GM23338 (cell line): ENCODE results near the gene ROR1. TPM values are rescaled to one million over a fixed set of nuclear protein-coding genes. Genes with fewer than 3 reads are reported as not detected.

Experiments used
- ATAC-seq: fragments of 200-7000 bp; cut with Tn5 transposase; 3 replicates; pipeline ENCODE4 v1.9.1; 2020
- DNase-seq: peaks from one replicate; pipeline ENCODE4 v3.0.0-alpha.2; 2015; ENCODE audit warnings: low spot score
- H2AFZ ChIP-seq: fragments of 200-600 bp; sonication (generic); 2 replicates; pipeline ENCODE4 v1.8.0; 2016; ENCODE audit warnings: antibody characterized with exemption, mild to moderate bottlenecking, moderate library complexity
- H3F3A ChIP-seq: fragments of 200-600 bp; sonication (generic); replicated peaks from 2 replicates; pipeline ENCODE4 v1.8.0; 2017; ENCODE audit warnings: antibody characterized with exemption, mixed run types, low read depth
- H3K27ac ChIP-seq: fragments of 200-600 bp; sonication (generic); 2 replicates; pipeline ENCODE4 v1.6.1; 2016; ENCODE audit warnings: low read depth
- H3K27me3 ChIP-seq: fragments of 200-600 bp; sonication (generic); 2 replicates; pipeline ENCODE4 v1.8.0; 2016; ENCODE audit warnings: mild to moderate bottlenecking, mixed run types, moderate library complexity; ENCODE audit not compliant: insufficient read depth
- H3K36me3 ChIP-seq: fragments of 200-600 bp; sonication (generic); 2 replicates; pipeline ENCODE4 v1.8.0; 2016; ENCODE audit warnings: mild to moderate bottlenecking; ENCODE audit not compliant: insufficient read depth
- H3K4me1 ChIP-seq: fragments of 200-600 bp; sonication (generic); 2 replicates; pipeline ENCODE4 v1.8.0; 2016; ENCODE audit warnings: mild to moderate bottlenecking, moderate library complexity; ENCODE audit not compliant: insufficient read depth
- H3K4me2 ChIP-seq: fragments of 200-600 bp; sonication (generic); 2 replicates; pipeline ENCODE4 v1.7.1; 2017; ENCODE audit warnings: mixed run types
- H3K4me3 ChIP-seq: fragments of 200-600 bp; sonication (generic); 2 replicates; pipeline ENCODE4 v1.6.1; 2016; ENCODE audit warnings: mixed run types
- H3K79me2 ChIP-seq: fragments of 200-600 bp; sonication (generic); replicated peaks from 2 replicates; pipeline ENCODE4 v1.8.0; 2017; ENCODE audit warnings: mild to moderate bottlenecking; ENCODE audit not compliant: insufficient read depth
- H3K9me2 ChIP-seq: fragments of 200-600 bp; sonication (generic); 2 replicates; pipeline ENCODE4 v1.8.0; 2017; ENCODE audit not compliant: insufficient read depth
- H4K20me1 ChIP-seq: fragments of 200-600 bp; sonication (generic); replicated peaks from 2 replicates; pipeline ENCODE4 v1.8.0; 2017; ENCODE audit warnings: mild to moderate bottlenecking; ENCODE audit not compliant: insufficient read depth
- H3K27ac Mint-ChIP-seq: 2 replicates; pipeline ENCODE4 v1.8.0; 2020; ENCODE audit warnings: inconsistent platforms, mild to moderate bottlenecking, moderate library complexity, mixed read lengths
- H3K27me3 Mint-ChIP-seq: 3 replicates; pipeline ENCODE4 v1.8.0; 2022; ENCODE audit warnings: low read depth, mild to moderate bottlenecking, moderate library complexity, mixed read lengths, inconsistent platforms; ENCODE audit not compliant: insufficient read depth, poor library complexity
- H3K36me3 Mint-ChIP-seq: 3 replicates; pipeline ENCODE4 v1.8.0; 2021; ENCODE audit warnings: low read depth, mild to moderate bottlenecking, inconsistent platforms, moderate library complexity, mixed read lengths
- H3K4me1 Mint-ChIP-seq: 3 replicates; pipeline ENCODE4 v1.8.0; 2020; ENCODE audit warnings: mild to moderate bottlenecking, inconsistent platforms, mixed read lengths
- H3K4me3 Mint-ChIP-seq: 3 replicates; pipeline ENCODE4 v1.8.0; 2021; ENCODE audit warnings: moderate library complexity, mild to moderate bottlenecking, inconsistent platforms, mixed read lengths
- H3K9me3 Mint-ChIP-seq: 3 replicates; pipeline ENCODE4 v1.8.0; 2020; ENCODE audit warnings: moderate library complexity, mild to moderate bottlenecking, inconsistent platforms, mixed read lengths
- CREB1 ChIP-seq: fragments of 250-450 bp; sonication (Bioruptor Pico); IDR thresholded peaks from 2 replicates; pipeline ENCODE4 v1.5.0; 2020; ENCODE audit warnings: low read depth, mild to moderate bottlenecking, moderate library complexity
- CTCF ChIP-seq, 2 experiments: fragments of 200-600 bp in 1 of 2; sonication (generic) in 1 of 2; conservative IDR thresholded peaks; 2 replicates each; pipeline versions ENCODE4 v1.5.1 to v1.6.1; 2016 to 2017; ENCODE audit warnings: antibody characterized with exemption in 2 of 2, low read depth in 2 of 2, mild to moderate bottlenecking in 2 of 2, moderate library complexity in 1 of 2
- EZH2 ChIP-seq: fragments of 200-600 bp; sonication (generic); IDR thresholded peaks from one replicate; pipeline ENCODE4 v1.8.0; 2017; ENCODE audit warnings: antibody characterized with exemption, mild to moderate bottlenecking, low read depth; ENCODE audit not compliant: unreplicated experiment
- EZH2phosphoT487 ChIP-seq: fragments of 200-600 bp; sonication (generic); IDR thresholded peaks from one replicate; pipeline ENCODE4 v1.8.1; 2018; ENCODE audit warnings: antibody characterized with exemption; ENCODE audit not compliant: unreplicated experiment
- JUNB ChIP-seq: IDR thresholded peaks from one replicate; pipeline ENCODE4 v1.6.1; 2016; ENCODE audit warnings: antibody characterized with exemption; ENCODE audit not compliant: unreplicated experiment
- NANOG ChIP-seq: IDR thresholded peaks from 2 replicates; pipeline ENCODE4 v1.6.1; 2016; ENCODE audit warnings: antibody characterized with exemption, borderline replicate concordance
- POLR2AphosphoS5 ChIP-seq: IDR thresholded peaks from 2 replicates; pipeline ENCODE4 v1.6.1; 2016; ENCODE audit warnings: antibody characterized with exemption, low read depth
- STAT1 ChIP-seq: IDR thresholded peaks from one replicate; pipeline ENCODE4 v1.6.1; 2016; ENCODE audit warnings: antibody characterized with exemption; ENCODE audit not compliant: unreplicated experiment
- ZNF114 ChIP-seq: fragments of 250-450 bp; sonication (Bioruptor Pico); IDR thresholded peaks from 2 replicates; pipeline ENCODE4 v1.5.0; 2020; ENCODE audit warnings: mild to moderate bottlenecking, moderate library complexity
- ZNF331 ChIP-seq: fragments of 250-450 bp; sonication (Bioruptor Pico); IDR thresholded peaks from 2 replicates; pipeline ENCODE4 v1.5.0; 2020; ENCODE audit warnings: low read depth, mild to moderate bottlenecking, moderate library complexity
- ZNF462 ChIP-seq: fragments of 250-450 bp; sonication (Bioruptor Pico); IDR thresholded peaks from 2 replicates; pipeline ENCODE4 v1.5.0; 2020; ENCODE audit warnings: mild to moderate bottlenecking, moderate library complexity
- polyA plus RNA-seq: library from polyadenylated mRNA; unstranded; fragments of >200 nt; fragmentation: Nextera tagmentation; extraction: Ambion mirVana; gene quantifications from 2 replicates; pipeline ENCODE4 v1.2.1, GENCODE V29; 2016
- total RNA-seq: library from RNA; depleted of rRNA; stranded (reverse); fragments of >200 nt; shearing (Covaris generic); gene quantifications from 2 replicates; pipeline ENCODE4 v1.2.3, GENCODE V29; 2014
- TF ChIP-seq, protein P1 (sequence below): IDR thresholded peaks from one replicate; pipeline ENCODE4 v1.6.1; 2018; ENCODE audit warnings: antibody characterized with exemption; ENCODE audit not compliant: unreplicated experiment
- TF ChIP-seq, protein P2 (sequence below): IDR thresholded peaks from 2 replicates; pipeline ENCODE4 v1.6.1; 2016; ENCODE audit warnings: antibody characterized with exemption

ROR1 gene
- total and polyA plus RNA-seq, 2 experiments from 2014 or later = 59.7 to 96.0 TPM

DNA sequence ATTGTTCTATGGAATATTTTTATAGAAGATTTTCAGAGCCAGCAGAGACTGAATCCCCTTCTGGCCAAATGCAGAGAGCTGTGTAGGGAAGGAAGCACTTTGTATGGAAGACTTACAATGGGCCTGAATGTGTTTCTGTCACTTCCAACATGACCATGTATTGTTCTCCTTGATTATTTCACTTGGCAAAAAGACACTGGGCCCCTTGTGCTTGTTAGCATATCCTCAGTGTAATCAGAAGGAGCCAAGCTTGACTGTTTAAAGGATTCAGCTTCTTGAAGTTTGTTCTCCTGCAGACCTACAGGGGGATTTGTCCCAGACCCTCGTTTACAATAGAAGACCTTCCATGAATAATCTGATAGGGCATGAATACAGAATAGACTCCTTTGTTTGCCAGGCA lies 381.5 kb downstream of the ROR1 start:
- Mint-ChIP-seq H3K4me1 (peaks cover 19% of the 10 kb centered on the region; the same call in 2 of the 3 replicates), H3K36me3 (peaks cover 24% of the 10 kb centered on the region), H3K4me3 (no peak overlapping the region), H3K9me3 (no peaks in the 10 kb centered on the region), H3K27ac (no peak overlapping the region), H3K27me3 (peaks cover 2% of the 10 kb centered on the region)
- Histone ChIP-seq H3K9me2 (no peaks in the 10 kb centered on the region), H3F3A (no peaks in the 10 kb centered on the region), H4K20me1 (no peaks in the 10 kb centered on the region), H3K36me3 (peaks cover 14% of the 10 kb centered on the region; the same call in 1 of the 2 replicates), H3K27me3 (no peaks in the 10 kb centered on the region), H3K27ac (no peak overlapping the region), H3K4me2 (no peak overlapping the region), H3K79me2 (no peaks in the 10 kb centered on the region), H3K4me3 (no peak overlapping the region), H3K4me1 (peaks cover 8% of the 10 kb centered on the region), H2AFZ (no peak overlapping the region)
- DNase-seq = peak; percentile 56
- TF ChIP-seq, protein P1, sequence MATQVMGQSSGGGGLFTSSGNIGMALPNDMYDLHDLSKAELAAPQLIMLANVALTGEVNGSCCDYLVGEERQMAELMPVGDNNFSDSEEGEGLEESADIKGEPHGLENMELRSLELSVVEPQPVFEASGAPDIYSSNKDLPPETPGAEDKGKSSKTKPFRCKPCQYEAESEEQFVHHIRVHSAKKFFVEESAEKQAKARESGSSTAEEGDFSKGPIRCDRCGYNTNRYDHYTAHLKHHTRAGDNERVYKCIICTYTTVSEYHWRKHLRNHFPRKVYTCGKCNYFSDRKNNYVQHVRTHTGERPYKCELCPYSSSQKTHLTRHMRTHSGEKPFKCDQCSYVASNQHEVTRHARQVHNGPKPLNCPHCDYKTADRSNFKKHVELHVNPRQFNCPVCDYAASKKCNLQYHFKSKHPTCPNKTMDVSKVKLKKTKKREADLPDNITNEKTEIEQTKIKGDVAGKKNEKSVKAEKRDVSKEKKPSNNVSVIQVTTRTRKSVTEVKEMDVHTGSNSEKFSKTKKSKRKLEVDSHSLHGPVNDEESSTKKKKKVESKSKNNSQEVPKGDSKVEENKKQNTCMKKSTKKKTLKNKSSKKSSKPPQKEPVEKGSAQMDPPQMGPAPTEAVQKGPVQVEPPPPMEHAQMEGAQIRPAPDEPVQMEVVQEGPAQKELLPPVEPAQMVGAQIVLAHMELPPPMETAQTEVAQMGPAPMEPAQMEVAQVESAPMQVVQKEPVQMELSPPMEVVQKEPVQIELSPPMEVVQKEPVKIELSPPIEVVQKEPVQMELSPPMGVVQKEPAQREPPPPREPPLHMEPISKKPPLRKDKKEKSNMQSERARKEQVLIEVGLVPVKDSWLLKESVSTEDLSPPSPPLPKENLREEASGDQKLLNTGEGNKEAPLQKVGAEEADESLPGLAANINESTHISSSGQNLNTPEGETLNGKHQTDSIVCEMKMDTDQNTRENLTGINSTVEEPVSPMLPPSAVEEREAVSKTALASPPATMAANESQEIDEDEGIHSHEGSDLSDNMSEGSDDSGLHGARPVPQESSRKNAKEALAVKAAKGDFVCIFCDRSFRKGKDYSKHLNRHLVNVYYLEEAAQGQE = no peak
- TF ChIP-seq ZNF331 (CRISPR knock-in tag) (no peak), EZH2phosphoT487 (no peak), STAT1 (no peak), ZNF114 (CRISPR knock-in tag) (no peak), NANOG (no peak), CREB1 (CRISPR knock-in tag) (no peak), POLR2AphosphoS5 (no peak), ZNF462 (no peak), EZH2 (no peak), JUNB (no peak), CTCF (conservative IDR thresholded peaks at IDR 0.05; ENCODE audit: low read depth in 2 of 2) (no peak)
- TF ChIP-seq, protein P2, sequence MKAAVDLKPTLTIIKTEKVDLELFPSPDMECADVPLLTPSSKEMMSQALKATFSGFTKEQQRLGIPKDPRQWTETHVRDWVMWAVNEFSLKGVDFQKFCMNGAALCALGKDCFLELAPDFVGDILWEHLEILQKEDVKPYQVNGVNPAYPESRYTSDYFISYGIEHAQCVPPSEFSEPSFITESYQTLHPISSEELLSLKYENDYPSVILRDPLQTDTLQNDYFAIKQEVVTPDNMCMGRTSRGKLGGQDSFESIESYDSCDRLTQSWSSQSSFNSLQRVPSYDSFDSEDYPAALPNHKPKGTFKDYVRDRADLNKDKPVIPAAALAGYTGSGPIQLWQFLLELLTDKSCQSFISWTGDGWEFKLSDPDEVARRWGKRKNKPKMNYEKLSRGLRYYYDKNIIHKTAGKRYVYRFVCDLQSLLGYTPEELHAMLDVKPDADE = no peak
- peak; percentile 78 for ATAC-seq
